ENCODE measurements around the gene SAE1.

SAE1 gene

GRCh38 chr19:47106821-47107201 is 23.8 kb upstream of the SAE1 start:
- DNase-seq = no peak
- ATAC-seq = no peak

- ATAC-seq (peak; percentile 55), DNase-seq (no peak)
These were observed 23.3 kb upstream of the SAE1 start for GRCh38 chr19:47107202-47107952.

- no peak for DNase-seq
These were observed 22.5 kb upstream of the SAE1 start for GRCh38 chr19:47107953-47108746.

GRCh38 chr19:47109177-47109540 is 21.5 kb upstream of the SAE1 start:
- no peak for DNase-seq
- ATAC-seq = no peak

More at GRCh38 chr19:47107953-47108746, 22.5 kb upstream of the SAE1 start:
- ATAC-seq = no peak

- ATAC-seq (no peak), DNase-seq (peak; percentile 60)
These were observed 20.9 kb upstream of the SAE1 start for GRCh38 chr19:47109541-47110375.

- no peak for DNase-seq
- no peak for ATAC-seq
These were observed 20.1 kb upstream of the SAE1 start for GRCh38 chr19:47110521-47111005.

- DNase-seq = peak; percentile 65
- ATAC-seq = no peak
These were observed 19.5 kb upstream of the SAE1 start for GRCh38 chr19:47111006-47111621.

GRCh38 chr19:47111682-47112165 is 18.9 kb upstream of the SAE1 start:
- no peak for ATAC-seq
- peak; percentile 49 for DNase-seq

GRCh38 chr19:47112166-47112996 is 18.3 kb upstream of the SAE1 start:
- DNase-seq (peak; percentile 86), ATAC-seq (peak; percentile 19)

GRCh38 chr19:47112997-47113849 is 17.4 kb upstream of the SAE1 start, which contains the start of gene ZC3H4:
ZC3H4 (minus strand) TSS chr19:47113776; CDS start chr19:47112584, 1,192 bp downstream.
- peak; percentile 92 for ATAC-seq
- DNase-seq = peak; percentile 99

- ATAC-seq = no peak
- no peak for DNase-seq
These were observed 16.6 kb upstream of the SAE1 start for GRCh38 chr19:47113850-47114651.

GRCh38 chr19:47120470-47121067 is 10.1 kb upstream of the SAE1 start:
- DNase-seq (no peak), ATAC-seq (no peak)

GRCh38 chr19:47122359-47123335 is 8.0 kb upstream of the SAE1 start:
- ATAC-seq = no peak
- DNase-seq = no peak

- no peak for ATAC-seq
These were observed 7.2 kb upstream of the SAE1 start for GRCh38 chr19:47123406-47123805.

GRCh38 chr19:47124937-47125668 is 5.5 kb upstream of the SAE1 start:
- ATAC-seq (peak; percentile 42), DNase-seq (no peak)

More at GRCh38 chr19:47123406-47123805, 7.2 kb upstream of the SAE1 start:
- no peak for DNase-seq

- no peak for ATAC-seq
- no peak for DNase-seq
These were observed 5.0 kb upstream of the SAE1 start for GRCh38 chr19:47125669-47125938.

- no peak for DNase-seq
- ATAC-seq = no peak
These were observed 1.1 kb upstream of the SAE1 start for GRCh38 chr19:47129579-47129978.
